Activated CD4-positive, alpha-beta T cell treated with anti-CD3 and anti-CD28 coated beads, Interleukin-2, amount 50 U/mL, for 16 hours (primary cell): Measurements from ENCODE around the gene MMP14.
"Not testable (repeated sequence)": the region's sequence is repeated elsewhere in the genome, so short reads cannot be mapped to it uniquely, and the experiment has no call there.

Source experiments
- DNase-seq: peaks from one replicate; pipeline ENCODE4 v3.0.0-alpha.2; 2020

The MMP14 gene

DNA sequence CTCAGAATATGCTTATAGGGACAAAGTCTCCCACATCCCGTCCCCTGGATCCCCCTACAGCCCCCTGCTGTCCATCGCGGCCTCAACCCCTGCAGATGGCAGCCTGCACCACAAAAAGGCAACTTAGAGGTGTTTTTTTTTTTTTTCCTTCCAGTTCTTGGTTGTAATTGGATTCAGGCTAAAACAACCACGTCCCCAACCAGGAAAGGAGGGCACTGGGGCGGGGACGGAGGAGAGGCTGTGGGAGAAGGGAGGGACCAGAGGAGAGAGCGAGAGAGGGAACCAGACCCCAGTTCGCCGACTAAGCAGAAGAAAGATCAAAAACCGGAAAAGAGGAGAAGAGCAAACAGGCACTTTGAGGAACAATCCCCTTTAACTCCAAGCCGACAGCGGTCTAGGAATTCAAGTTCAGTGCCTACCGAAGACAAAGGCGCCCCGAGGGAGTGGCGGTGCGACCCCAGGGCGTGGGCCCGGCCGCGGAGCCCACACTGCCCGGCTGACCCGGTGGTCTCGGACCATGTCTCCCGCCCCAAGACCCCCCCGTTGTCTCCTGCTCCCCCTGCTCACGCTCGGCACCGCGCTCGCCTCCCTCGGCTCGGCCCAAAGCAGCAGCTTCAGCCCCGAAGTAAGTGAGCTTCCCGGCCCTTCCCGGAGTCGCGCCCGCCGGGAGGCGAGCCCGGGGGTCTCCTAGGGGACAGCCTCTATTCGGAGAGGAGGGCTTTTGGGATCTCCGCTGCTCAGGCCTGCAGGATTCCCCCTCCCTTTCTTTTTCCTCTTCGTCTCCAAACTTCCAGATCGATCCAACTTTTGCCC, at the start of gene MMP14:
Gene MMP14, plus strand, starts transcription at position 285 of the 813 bp plus-strand sequence. Its CDS starts 233 bp downstream, at position 518.
- DNase-seq = no peak

DNA sequence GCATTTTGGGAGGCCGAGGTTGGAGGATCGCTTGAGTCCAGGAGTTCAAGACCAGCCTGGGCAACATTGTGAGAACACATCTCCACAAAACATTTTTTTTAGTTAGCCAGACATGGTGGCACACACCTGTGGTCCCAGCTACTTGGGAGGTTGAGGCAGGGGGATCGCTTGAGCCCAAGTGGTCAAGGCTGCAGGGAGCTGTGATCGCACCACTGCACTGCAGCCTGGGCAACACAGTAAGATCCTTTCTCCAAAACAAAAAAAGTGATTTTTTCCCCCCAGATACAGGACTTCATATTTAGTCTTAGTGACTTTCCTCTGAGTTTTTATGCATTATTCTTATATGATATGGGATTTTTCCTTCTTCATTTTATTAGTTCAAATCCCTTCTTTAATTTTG, 49.7 kb upstream of the MMP14 start:
- DNase-seq = no peak

DNA sequence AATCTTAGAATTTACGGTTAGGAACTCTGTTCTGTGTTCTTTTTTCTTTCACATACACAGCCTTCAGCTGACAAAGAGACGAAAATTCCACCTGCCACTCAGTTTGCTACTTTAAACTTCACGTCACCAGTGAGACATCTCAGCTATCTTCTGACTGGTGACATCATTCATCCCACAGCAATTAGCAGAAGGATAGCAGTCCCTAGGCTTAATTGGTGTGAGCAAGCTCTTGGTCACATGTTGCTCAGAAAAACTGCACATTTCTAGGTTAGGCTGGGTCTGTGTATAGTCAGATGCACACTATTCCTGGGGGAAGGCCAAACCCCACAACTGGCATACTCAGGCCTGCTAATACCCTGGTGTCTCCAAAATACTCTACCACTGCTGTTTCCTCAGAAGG, 45.1 kb upstream of the MMP14 start:
- DNase-seq = no peak

DNA sequence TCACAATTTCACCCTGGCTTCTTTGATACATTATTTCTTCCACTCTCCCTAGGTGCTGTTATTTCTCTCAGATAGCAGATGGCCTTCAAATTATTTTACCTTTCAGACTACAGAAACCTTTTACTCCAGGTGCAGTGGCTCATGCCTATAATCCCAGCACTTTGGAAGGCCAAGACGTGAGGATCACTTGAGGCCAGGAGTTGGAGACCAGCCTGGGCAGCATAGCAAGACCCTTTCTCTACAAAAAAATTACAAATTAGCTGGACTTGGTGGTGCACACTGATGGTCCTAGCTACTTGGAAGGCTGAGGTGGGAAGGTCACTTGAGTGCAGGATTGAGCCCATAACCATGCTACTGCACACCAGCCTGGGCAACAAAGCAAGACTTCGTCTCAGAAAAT, 44.2 kb upstream of the MMP14 start:
- no peak for DNase-seq

DNA sequence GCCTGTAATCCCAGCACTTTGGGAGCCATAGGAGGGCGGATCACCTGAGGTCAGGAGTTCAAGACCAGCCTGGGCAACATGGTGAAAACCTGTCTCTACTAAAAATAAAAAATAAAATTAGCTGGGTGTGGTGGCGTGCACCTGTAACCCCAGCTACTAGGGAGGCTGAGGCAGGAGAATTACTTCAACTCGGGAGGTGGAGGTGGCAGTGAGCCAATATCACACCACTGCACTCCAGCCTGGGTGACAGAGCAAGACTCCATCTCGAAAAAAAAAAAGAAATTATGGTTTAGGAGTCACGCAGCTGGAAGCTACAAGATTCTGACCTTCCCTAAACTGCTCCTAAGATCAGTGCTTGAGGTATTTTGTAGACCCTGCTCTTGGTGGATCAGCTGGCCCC, 42.8 kb upstream of the MMP14 start:
- not testable (repeated sequence) for DNase-seq

DNA sequence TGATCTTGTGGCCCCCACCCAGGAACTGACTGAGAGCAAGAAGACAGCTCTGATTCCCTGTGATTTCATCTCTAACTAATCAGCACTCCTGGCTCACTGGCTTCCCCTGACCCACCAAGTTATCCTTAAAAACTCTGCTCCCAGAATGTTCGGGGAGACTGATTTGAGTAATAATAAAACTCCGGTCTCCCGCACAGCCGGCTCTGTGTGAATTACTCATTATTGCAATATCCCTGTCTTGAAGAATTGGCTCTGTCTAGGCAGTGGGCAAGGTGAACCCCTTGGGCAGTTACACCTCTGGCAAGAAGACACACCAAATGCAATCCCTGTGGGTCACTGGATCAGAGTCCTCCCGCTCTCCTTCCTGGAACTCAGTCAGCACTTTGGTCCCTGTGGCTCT, 42.4 kb upstream of the MMP14 start:
- DNase-seq = no peak

DNA sequence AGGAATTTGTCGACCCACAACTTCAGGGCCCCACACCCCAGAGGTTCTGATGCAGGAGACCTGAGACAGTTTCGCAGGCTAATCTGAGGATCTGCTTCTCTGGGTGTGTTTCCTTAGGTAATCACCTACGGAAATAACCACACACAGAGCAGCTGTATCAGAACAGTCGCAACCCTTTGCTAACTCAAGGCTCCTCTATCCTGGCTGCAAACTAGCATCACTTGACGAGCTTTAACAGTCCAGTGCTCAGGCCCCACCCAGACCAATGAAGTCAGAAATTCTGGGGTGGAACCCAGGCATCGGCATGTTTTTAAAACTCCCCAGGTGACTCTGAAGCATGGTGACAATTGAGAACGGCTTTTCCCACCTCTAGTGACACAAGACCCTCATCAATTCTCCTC, 41.8 kb upstream of the MMP14 start:
- DNase-seq = no peak

DNA sequence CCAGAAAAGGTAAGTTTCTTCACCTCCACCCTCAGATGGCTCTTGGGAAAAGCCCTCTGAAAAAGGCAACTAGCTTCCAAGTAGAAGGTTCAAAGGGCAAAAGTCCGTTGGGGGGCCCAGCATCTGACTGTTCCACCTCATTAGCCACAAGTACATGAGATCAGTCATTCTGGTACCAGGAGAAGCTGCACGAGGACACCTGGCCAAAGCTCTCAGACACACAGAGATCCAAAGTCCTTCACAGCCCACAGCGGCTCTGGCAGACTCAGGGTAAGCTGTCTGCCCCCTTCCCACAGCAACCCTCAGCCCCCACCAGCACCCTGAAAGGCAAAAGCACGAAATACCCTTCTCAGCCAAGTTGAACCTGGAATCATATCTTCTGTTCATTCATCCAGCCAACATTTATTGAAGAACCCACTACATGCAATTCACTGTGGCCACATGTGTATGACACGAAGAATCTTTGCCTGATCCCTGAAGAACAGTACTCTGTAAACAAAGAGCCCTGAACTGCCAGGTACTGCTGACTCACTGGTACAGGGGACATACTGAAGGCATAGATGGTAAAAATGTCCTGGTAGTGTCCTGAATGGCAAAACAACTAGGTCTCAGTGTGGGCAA, 40.2 kb upstream of the MMP14 start:
- DNase-seq = no peak

DNA sequence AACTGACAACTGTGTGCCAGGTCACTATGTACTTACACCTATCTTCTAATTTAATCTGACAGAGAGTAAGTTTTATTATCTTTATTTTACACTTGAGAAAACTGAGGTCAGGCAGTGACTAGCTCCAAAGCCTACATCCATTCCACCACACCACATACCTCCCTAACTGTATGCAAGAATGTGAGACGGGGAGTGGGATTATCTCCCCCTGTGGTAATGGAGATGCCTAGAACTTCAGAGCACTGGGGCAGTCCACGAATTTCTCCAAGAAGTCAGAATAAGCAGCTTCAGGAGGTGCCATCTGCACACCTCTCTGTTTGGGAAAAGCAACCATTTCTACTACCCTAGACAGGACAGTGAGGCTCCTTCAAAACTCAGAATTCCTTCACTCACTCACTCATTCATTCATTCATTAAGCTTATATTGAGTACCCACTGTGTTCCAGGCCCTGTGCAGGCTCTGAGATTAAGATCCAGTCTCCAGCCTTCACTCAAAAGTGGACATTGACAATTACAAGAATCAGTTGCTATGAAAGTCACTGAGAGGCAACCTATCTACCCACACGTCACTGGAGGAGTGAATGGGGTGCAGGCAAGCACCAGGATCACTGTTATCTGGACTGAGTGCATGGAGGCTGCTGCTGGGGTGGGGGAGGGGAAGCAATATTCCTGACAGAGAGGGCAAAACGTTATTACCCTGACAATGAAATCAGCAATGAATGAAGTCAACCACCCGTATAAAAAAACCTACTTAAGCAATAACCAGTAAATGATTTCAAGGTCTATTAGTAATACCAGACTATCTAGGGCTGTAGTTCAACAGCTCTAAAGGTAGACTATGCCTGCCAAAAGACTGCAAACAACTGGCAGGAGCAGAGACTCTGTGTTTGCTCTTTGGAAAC, 39.1 kb upstream of the MMP14 start:
- no peak for DNase-seq

DNA sequence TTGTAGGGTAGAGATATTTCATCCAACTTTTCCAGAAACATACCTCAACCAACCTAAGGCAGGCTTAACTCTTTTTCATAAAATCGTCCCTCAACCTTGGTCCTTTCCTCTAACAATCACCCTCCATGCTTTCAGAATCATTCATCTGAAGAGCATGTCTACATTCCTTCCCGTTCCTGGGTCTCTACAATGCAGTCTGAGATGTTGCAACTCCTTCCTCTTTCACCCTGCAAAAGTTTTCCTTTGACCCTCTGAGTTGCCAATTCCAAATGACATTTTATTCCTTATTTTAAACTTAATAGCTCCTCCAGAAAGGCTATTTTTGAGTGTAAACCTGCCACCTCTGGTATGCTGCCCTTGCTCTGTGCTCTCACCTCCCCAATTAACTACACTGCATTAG, 37.9 kb upstream of the MMP14 start:
- no peak for DNase-seq

DNA sequence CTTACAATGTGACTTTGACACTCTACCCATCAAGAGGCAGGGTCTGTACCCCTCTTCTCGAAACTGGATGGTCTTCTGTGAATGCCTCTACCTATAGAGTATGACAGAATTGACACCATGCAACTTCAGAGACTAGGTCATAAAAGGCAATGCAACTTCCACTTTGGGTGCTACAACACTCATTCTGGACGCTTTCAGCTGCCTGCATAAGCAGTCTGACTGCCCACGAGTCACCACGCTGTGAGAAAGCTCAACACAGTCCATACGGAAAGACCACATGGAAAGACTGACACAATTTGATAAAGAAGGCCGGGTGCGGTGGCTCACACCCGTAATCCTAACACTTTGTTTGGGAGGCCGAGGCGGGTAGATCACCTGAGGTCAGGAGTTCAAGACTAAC, 36.0 kb upstream of the MMP14 start:
- DNase-seq = no peak

DNA sequence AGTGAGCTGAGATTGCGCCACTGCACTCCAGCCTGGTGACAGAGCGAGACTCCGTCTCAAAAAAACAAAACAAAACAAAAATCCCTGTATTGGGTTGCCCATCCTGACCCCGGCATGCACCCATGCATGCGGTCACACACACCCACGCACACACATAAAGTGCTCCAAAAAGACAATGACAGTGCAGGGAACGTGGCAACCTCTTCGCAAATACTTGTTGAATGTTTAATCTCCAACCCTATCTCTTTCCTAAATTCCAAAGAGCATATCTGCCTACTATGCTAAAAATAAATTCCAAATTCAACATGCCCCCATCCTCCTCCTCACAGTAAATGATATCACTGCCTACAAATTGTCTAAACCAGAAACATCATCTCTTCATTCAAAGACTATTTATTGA, 34.7 kb upstream of the MMP14 start:
- DNase-seq = no peak

DNA sequence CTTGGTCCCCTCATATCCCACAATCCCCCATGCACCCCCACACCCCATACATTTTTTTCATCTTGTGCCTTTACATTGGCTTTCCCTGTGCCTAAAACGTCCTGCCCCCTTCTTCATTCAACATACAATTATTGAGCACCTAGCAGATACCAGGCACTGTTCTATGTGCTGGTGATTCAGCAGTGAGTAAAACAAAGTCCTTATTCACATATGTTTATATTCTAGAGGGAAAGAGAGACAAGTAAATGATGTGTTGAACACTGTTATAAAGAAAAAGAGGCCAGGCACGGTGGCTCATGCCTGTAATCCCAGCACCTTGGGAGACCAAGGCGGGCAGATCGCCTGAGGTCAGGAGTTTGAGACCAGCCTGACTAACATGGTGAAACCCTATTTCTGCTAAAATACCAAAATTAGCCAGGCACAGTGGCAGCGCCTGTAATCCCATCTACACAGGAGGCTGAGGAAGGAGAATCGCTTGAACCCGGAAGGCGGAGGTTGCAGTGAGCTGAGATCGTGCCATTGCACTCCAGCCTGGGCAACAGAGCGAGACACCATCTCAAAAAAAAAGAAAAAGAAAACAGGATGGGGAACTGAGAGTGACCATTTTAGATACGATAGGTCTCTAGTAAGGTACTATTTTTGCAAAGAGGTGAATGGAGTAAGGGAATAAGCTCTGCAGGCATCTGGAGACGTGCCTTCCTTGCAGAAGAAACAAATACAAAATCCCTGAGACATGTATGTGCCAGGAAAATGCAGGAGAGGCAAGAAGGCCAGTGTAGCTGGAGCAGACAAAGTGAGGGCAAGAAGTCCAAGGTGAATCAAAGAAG, 33.3 kb upstream of the MMP14 start:
- no peak for DNase-seq

DNA sequence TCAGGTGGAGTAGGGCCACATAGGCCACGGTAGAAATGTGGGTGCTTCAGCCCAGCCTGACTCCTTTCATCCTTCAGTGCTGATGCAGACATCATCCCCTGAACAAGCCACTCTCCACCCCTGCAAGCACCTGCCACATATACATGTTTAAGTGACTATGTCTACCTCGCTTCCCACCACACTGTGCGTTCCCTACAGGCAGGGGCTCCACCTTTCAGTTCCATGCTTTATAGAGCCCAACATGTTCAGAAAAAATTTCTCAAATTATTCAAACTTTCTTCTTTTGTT, 32.8 kb upstream of the MMP14 start:
- no peak for DNase-seq

DNA sequence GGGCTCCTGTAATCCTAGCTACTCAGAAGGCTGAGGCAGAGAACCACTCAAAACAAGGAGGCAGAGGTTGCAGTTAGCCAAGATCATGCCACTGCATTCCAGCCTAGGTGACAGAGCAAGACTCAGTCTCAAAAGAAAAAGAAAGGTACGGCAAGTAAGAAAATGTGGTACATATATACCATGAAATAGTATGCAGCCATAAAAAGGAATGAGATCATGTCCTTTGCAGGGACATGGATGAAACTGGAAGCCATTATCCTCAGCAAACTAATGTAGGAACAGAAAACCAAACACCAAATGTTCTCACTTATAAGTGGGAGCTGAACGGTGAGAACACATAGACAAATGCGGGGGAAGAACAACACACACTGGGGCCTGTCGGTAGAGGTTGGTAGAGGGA, 31.1 kb upstream of the MMP14 start:
- not testable (repeated sequence) for DNase-seq

DNA sequence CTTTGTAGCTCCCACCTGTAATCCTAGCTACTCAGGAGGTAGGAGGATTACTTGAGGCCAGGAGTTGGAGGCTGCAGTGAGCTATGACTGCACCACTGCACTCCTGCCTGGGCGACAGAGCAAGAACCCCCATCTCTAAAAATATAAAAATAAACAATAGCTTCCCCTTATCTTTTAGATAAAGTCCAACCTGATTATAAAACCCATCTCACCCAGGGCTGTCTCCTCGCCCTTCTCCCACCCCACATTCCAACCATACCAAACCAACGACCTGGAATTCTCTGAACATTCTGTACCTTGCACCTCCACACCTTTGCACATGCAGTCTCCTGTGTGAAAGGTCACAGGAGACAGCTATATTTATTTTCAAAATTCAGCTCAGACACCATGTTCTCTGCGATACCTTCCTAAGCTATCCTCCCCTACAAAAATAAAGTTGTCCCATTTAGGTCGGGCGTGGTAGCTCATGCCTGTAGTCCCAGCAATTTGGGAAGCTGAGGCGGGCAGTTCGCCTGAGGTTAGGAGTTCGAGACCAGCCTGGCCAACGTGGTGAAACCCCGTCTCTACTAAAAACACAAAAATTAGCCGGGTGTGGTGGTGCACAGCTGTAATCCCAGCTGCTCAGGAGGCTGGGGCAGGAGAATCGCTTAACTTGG, 28.8 kb upstream of the MMP14 start:
- no peak for DNase-seq

DNA sequence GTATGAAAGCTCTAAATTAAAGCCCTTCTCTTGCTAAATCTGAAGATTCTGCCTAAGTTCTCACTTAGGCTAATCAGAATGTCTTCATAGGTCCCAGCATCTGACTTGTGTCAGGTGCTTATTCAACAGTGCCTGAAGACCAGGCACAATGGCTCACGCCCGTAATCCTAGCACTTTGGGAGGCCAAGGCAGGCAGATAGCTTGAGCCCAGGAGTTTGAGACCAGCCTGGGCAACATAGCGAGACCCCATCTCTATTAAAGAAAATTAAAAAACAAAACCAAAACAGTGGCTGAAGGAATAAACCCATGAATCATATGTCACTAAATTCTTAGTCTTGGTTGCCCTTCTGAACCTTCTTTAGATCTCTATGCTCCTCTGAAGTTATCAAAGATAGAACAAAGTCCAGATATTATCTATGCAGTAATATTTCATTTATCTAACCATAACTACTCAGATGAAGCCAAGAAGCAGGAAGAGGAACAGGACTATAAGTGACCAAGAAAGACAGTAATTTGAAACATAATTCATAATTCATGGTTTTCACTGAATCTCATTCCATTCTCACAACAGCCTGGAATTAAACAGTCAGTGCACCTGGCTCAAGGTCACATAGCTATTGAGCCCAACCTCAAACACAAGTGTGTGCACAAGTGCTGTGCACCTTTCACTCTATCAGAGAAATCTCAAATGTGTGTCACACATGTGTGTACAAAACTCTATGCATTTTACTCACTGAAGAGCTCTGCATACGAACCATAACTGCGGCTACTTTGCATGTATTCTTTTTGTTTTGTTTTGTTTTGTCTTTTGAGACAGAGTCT, 27.8 kb upstream of the MMP14 start:
- no peak for DNase-seq

DNA sequence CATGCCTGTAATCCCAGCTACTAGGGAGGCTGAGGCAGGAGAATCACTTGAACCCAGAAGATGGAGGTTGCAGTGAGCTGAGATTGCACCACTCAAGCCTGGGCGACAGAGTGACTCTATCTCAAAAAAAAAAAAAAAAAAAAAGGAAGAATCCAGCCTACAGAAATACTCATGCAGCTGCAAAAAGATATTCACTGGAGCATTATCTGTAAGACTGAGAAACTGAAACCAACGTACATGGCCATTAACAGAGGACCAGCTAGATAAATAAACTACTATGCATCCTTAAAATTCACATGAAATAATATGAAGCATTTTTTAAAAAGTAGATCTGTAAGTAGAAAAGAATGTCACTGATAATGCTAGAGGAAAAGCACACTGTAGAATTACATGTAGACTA, 24.7 kb upstream of the MMP14 start:
- DNase-seq = no peak

DNA sequence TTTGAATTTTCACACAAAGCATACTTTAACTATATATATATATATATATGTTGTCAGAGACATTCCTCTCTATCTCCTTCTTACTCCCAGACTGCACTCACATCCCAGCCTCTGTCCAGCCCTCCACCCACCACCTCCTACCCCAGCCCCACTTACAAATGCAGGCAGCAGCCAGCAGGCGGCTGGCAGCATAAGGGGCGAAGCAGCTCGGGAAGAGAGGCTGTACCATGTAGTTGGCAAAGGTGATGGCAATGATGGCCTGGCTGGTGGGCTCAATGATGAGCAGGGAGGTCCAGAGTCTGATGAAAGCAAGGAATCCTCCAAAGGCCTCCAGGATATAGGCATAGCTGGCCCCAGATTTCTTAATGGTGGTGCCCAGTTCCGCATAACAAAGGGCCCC, 23.6 kb upstream of the MMP14 start:
- DNase-seq = no peak

DNA sequence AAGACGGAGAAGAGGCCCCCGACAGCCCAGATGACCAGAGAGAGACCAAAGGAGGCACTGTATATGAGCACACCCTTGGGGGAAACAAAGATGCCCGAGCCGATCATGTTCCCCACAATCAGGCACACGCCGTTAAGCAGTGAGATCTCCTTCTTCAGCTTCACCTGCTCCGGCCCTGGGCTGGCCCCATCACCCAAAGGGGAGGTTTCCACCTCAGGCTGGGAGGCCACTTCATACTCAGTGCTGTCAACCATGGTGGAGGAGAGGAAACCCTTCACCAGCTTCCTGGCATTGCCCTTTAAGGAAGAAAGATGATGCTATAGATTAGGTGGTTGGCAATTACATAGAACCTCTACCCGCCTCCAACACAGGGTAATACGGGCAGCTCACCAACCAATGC, 23.2 kb upstream of the MMP14 start:
- no peak for DNase-seq

DNA sequence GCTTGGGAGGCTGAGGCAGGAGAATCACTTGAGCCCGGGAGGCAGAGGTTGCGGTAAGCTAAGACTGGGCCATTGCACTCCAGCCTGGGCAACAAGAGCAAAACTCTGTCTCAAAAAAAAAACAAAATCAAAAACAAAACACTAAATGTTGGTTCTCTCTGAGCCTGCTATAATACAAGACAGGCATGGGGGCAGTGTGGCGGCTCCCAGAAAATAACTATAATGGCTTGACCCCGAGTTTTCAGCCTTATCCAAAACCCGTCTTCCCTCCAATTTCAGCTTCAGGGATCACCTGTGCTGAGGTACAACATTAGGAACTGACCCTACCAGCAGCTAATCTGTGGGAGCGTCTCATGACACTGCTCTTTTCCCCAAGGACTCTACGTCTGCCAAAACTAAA, 22.0 kb upstream of the MMP14 start:
- DNase-seq = no peak
